Measurements from ENCODE around the gene RBM17.

Gene RBM17

DNA sequence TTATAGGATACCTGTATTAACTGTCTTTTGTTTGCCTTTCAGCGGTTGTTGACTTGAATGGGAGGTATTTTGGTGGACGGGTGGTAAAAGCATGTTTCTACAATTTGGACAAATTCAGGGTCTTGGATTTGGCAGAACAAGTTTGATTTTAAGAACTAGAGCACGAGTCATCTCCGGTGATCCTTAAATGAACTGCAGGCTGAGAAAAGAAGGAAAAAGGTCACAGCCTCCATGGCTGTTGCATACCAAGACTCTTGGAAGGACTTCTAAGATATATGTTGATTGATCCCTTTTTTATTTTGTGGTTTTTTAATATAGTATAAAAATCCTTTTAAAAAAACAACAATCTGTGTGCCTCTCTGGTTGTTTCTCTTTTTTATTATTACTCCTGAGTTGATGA lies 26.6 kb downstream of the RBM17 start:
- no peak for TF ChIP-seq CTCF (IDR thresholded peaks at IDR 0.05; ENCODE audit: extremely low read depth, missing control alignments)
- DNase-seq (ENCODE audit: low spot score): no peak

DNA sequence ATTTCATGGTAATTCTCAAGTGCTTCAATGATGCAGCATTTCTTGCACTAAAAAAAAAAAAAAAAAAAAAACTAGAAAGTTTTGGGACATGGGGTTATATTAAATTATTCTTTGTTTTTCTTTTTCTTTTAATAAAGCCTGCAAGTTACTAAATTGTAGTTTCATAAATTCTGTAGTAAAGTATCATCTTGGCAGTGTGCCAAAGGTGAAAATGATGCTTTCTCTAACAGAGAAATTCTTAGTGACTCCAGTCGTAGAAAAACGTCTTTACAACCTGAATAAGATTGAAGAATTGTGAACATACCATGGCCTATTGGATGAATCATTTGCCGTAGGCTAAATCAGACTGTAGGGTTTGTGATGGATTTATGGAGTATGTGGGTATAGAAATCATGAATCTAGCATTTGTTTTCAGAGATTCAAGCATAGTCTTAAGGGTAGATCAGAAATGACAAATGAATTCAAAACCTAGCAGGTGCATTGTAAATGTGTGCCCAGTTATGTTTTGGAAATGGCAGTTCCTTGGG lies 27.1 kb downstream of the RBM17 start:
- TF ChIP-seq CTCF (IDR thresholded peaks at IDR 0.05; ENCODE audit: extremely low read depth, missing control alignments): no peak
- no peak for DNase-seq (ENCODE audit: low spot score)

DNA sequence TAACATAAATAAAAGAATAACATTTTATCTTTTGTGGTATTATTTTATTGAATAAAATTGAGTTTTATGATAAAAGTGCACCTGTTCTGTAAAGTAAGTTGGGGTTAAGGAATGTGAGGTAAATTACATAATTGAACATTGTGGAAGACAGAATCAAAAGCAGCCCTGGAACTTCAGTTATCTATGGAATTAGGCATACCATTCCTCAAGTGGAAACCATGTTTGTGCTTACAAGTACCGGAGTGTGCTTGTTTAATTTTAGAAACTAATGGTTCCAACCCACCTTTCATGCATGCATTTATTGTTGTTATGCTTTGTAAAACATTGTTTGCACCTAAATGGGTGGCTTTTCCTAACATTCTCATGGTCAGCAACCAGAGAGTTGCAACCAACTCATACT lies 28.0 kb downstream of the RBM17 start:
- DNase-seq (ENCODE audit: low spot score): no peak
- no peak for TF ChIP-seq CTCF (IDR thresholded peaks at IDR 0.05; ENCODE audit: extremely low read depth, missing control alignments)

DNA sequence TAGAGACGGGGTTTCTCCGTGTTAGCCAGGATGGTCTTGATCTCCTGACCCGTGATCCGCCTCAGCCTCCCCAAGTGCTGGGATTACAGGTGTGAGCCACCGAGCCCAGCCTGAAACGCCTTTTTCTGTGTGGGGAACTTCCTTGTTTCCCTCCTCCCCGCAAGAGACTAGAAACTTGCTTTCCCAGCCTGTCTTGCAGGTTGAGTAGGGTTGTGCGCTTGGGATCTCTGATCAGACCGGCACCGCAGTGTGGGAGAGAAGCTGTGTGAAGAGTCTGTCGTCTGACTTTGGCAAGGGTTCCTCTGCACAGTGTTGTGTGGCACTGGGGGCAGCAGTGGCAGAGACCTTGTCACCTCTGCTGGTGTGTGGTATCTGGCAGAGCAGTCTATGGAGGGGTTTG lies 28.9 kb downstream of the RBM17 start:
- no peak for TF ChIP-seq CTCF (IDR thresholded peaks at IDR 0.05; ENCODE audit: extremely low read depth, missing control alignments)
- DNase-seq (ENCODE audit: low spot score): no peak

- no peak for DNase-seq (ENCODE audit: low spot score)
These were observed 30.6 kb downstream of the RBM17 start for GRCh38 chr10:6119423-6119822.

GRCh38 chr10:6119962-6120361 lies 31.1 kb downstream of the RBM17 start:
- no peak for DNase-seq (ENCODE audit: low spot score)
- TF ChIP-seq CTCF (IDR thresholded peaks at IDR 0.05; ENCODE audit: extremely low read depth, missing control alignments): no peak

More at GRCh38 chr10:6119423-6119822, 30.6 kb downstream of the RBM17 start:
- TF ChIP-seq CTCF (IDR thresholded peaks at IDR 0.05; ENCODE audit: extremely low read depth, missing control alignments): no peak

- TF ChIP-seq CTCF (IDR thresholded peaks at IDR 0.05; ENCODE audit: extremely low read depth, missing control alignments): no peak
These were observed 31.9 kb downstream of the RBM17 start for GRCh38 chr10:6120691-6121090.

More at GRCh38 chr10:6120691-6121090, 31.9 kb downstream of the RBM17 start:
- no peak for DNase-seq (ENCODE audit: low spot score)
